VCaP (cell line): ENCODE results near the gene PHTF1.

Experiments used
- H3K27ac ChIP-seq: fragments of 450-650 bp; 2 replicates; pipeline ENCODE4 v1.5.1; 2017
- CTCF ChIP-seq: fragments of 450-650 bp; conservative IDR thresholded peaks from 2 replicates; pipeline ENCODE4 v1.5.1; 2017; ENCODE audit warnings: mild to moderate bottlenecking, moderate library complexity

Gene PHTF1

GRCh38 chr1:113652771-113653170, 106.5 kb downstream of the PHTF1 start:
- no peak for TF ChIP-seq CTCF
- H3K27ac ChIP-seq = no peak overlapping the region

- no peak for TF ChIP-seq CTCF
- H3K27ac ChIP-seq = no peak overlapping the region
These were observed 110.8 kb downstream of the PHTF1 start for GRCh38 chr1:113648478-113648877.

GRCh38 chr1:113647164-113647563, 112.1 kb downstream of the PHTF1 start:
- no peak for TF ChIP-seq CTCF

More at GRCh38 chr1:113647164-113647563, 112.1 kb downstream of the PHTF1 start:
- no peak overlapping the region for H3K27ac ChIP-seq
